Measurements from ENCODE around the gene RPS23.

GRCh38 chr5:82244151-82244550, 34.0 kb downstream of the RPS23 start:
- TF ChIP-seq, protein P1, sequence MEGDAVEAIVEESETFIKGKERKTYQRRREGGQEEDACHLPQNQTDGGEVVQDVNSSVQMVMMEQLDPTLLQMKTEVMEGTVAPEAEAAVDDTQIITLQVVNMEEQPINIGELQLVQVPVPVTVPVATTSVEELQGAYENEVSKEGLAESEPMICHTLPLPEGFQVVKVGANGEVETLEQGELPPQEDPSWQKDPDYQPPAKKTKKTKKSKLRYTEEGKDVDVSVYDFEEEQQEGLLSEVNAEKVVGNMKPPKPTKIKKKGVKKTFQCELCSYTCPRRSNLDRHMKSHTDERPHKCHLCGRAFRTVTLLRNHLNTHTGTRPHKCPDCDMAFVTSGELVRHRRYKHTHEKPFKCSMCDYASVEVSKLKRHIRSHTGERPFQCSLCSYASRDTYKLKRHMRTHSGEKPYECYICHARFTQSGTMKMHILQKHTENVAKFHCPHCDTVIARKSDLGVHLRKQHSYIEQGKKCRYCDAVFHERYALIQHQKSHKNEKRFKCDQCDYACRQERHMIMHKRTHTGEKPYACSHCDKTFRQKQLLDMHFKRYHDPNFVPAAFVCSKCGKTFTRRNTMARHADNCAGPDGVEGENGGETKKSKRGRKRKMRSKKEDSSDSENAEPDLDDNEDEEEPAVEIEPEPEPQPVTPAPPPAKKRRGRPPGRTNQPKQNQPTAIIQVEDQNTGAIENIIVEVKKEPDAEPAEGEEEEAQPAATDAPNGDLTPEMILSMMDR (IDR thresholded peaks at IDR 0.05 in 2 of 3, conservative IDR thresholded peaks at IDR 0.05 in 1 of 3; ENCODE audit: borderline replicate concordance in 1 of 3, insufficient read depth in 1 of 3, low read depth in 2 of 3, low read length in 2 of 3): no peak
- TF ChIP-seq POLR2AphosphoS5 (IDR thresholded peaks at IDR 0.05; ENCODE audit: low read depth, low read length) (no peak), JUND (IDR thresholded peaks at IDR 0.05) (no peak), EZH2phosphoT487 (IDR thresholded peaks at IDR 0.05; ENCODE audit: borderline replicate concordance) (no peak)
